GM12872 (cell line): ENCODE data around the gene ZNF491.

Source experiments
- CTCF ChIP-seq: IDR thresholded peaks from 3 replicates; pipeline ENCODE4 v1.5.1; 2011; ENCODE audit warnings: low read depth, mild to moderate bottlenecking, low read length, moderate library complexity; ENCODE audit not compliant: insufficient read depth

Gene ZNF491

GRCh38 chr19:11814029-11814699, 15.8 kb downstream of the ZNF491 start, which contains the start of gene ZNF440:
ZNF440 (plus strand) TSS chr19:11814273; CDS start chr19:11814448, 175 bp downstream.
- TF ChIP-seq CTCF: no peak

- no peak for TF ChIP-seq CTCF
Measured at GRCh38 chr19:11814700-11815035, 16.3 kb downstream of the ZNF491 start.

- no peak for TF ChIP-seq CTCF
Measured at GRCh38 chr19:11821474-11822109, 23.3 kb downstream of the ZNF491 start.

GRCh38 chr19:11828957-11829876, 30.9 kb downstream of the ZNF491 start:
- 0 out of 3 replicates have a peak, but pooled peaks have one; percentile 5 for TF ChIP-seq CTCF

- TF ChIP-seq CTCF: no peak
Measured at GRCh38 chr19:11832253-11832912, 34.1 kb downstream of the ZNF491 start.

- TF ChIP-seq CTCF: no peak
Measured at GRCh38 chr19:11833541-11833940, 35.2 kb downstream of the ZNF491 start.

- TF ChIP-seq CTCF: no peak
Measured at GRCh38 chr19:11843722-11844121, 45.4 kb downstream of the ZNF491 start.
